Vagina (tissue), 2 donors: ENCODE data around the gene TJAP1. TPM values are rescaled to one million over a fixed set of nuclear protein-coding genes. Genes with fewer than 3 reads are reported as not detected.
"Not testable (repeated sequence)": the region's sequence is repeated elsewhere in the genome, so short reads cannot be mapped to it uniquely, and the experiment has no call there.

Source experiments
- DNase-seq, 2 donors: peaks; one replicate each; pipeline ENCODE4 v3.0.0-alpha.2; 2017; ENCODE audit errors: extremely low spot score in 2 of 2
- H3K27ac ChIP-seq: fragments of 200-600 bp; sonication (generic); one replicate; pipeline ENCODE4 v1.5.1; 2019
- H3K27me3 ChIP-seq: fragments of 200-600 bp; sonication (generic); one replicate; pipeline ENCODE4 v1.5.1; 2019
- H3K36me3 ChIP-seq, 2 donors: fragments of 200-600 bp; sonication (generic); one replicate each; pipeline ENCODE4 v1.5.1; 2017 to 2019
- H3K4me1 ChIP-seq: fragments of 200-600 bp; sonication (generic); one replicate; pipeline ENCODE4 v1.5.1; 2019
- H3K4me3 ChIP-seq, 2 donors: fragments of 200-600 bp; sonication (generic); 1 replicate in 1 of 2; 2 replicates in 1 of 2; pipeline ENCODE4 v1.5.1; 2016 to 2019
- H3K9me3 ChIP-seq: fragments of 200-600 bp; sonication (generic); one replicate; pipeline ENCODE4 v1.5.1; 2019
- POLR2A ChIP-seq, 2 donors: fragments of 450-650 bp; IDR thresholded peaks; one replicate each; pipeline ENCODE4 v1.6.1; 2017; ENCODE audit warnings: antibody characterized with exemption in 2 of 2, mild to moderate bottlenecking in 2 of 2, moderate library complexity in 2 of 2
- POLR2AphosphoS5 ChIP-seq, 2 donors: sonication (generic); formaldehyde crosslinking; IDR thresholded peaks; one replicate each; pipeline ENCODE4 v1.9.0; 2017; ENCODE audit warnings: antibody characterized with exemption in 2 of 2, mild to moderate bottlenecking in 2 of 2, low read depth in 1 of 2; ENCODE audit not compliant: insufficient read depth in 1 of 2
- intact Hi-C: fragments of 100-400 bp; cut with DNase I; formaldehyde crosslinking; loops from one replicate; pipeline ENCODE4 v1.15.1; 2023
- total RNA-seq: library from RNA; depleted of rRNA; stranded (reverse); fragments of >200 nt; gene quantifications from one replicate; pipeline ENCODE4 v1.2.3, GENCODE V29; 2016
- TF ChIP-seq, protein P1 (sequence below), 3 experiments: fragments of 450-650 bp in 2 of 3; fragments of 200-600 bp in 1 of 3; sonication (generic) in 1 of 3; IDR thresholded peaks; one replicate each; pipeline ENCODE4 v1.5.1; 2017 to 2019; ENCODE audit warnings: antibody characterized with exemption in 3 of 3, mild to moderate bottlenecking in 2 of 3, moderate library complexity in 2 of 3

The TJAP1 gene
- total RNA-seq, 1 donor from 2014 or later = 27.5 TPM

- TF ChIP-seq, protein P1, sequence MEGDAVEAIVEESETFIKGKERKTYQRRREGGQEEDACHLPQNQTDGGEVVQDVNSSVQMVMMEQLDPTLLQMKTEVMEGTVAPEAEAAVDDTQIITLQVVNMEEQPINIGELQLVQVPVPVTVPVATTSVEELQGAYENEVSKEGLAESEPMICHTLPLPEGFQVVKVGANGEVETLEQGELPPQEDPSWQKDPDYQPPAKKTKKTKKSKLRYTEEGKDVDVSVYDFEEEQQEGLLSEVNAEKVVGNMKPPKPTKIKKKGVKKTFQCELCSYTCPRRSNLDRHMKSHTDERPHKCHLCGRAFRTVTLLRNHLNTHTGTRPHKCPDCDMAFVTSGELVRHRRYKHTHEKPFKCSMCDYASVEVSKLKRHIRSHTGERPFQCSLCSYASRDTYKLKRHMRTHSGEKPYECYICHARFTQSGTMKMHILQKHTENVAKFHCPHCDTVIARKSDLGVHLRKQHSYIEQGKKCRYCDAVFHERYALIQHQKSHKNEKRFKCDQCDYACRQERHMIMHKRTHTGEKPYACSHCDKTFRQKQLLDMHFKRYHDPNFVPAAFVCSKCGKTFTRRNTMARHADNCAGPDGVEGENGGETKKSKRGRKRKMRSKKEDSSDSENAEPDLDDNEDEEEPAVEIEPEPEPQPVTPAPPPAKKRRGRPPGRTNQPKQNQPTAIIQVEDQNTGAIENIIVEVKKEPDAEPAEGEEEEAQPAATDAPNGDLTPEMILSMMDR (IDR thresholded peaks at IDR 0.05) = no peak
- TF ChIP-seq POLR2A (IDR thresholded peaks at IDR 0.05) = no peak
- no peak for TF ChIP-seq POLR2AphosphoS5 (IDR thresholded peaks at IDR 0.05; ENCODE audit: insufficient read depth in 1 of 2, low read depth in 1 of 2)
- Histone ChIP-seq H3K4me1 (peaks cover 20% of the 10 kb centered on the region), H3K4me3 (no peak overlapping the region), H3K27ac (no peak overlapping the region), H3K27me3 (no peaks in the 10 kb centered on the region), H3K9me3 (no peaks in the 10 kb centered on the region), H3K36me3 (peaks cover 0 to 76% of the 10 kb centered on the region in 2 donors)
- no peak for DNase-seq
- intact Hi-C loops = no loop called here
These were observed 44.5 kb downstream of the TJAP1 start for GRCh38 chr6:43521836-43522235.

- peaks cover 0 to 83% of the 10 kb centered on the region in 2 donors for H3K36me3 ChIP-seq
- intact Hi-C loops = no loop called here
- H3K27me3 ChIP-seq = no peaks in the 10 kb centered on the region
- no peak for TF ChIP-seq POLR2AphosphoS5 (IDR thresholded peaks at IDR 0.05; ENCODE audit: insufficient read depth in 1 of 2, low read depth in 1 of 2)
- no peak for TF ChIP-seq POLR2A (IDR thresholded peaks at IDR 0.05)
- TF ChIP-seq, protein P1 (IDR thresholded peaks at IDR 0.05) = no peak
- no peak for DNase-seq
- H3K27ac ChIP-seq = no peak overlapping the region
- no peaks in the 10 kb centered on the region for H3K9me3 ChIP-seq
- peaks cover 17% of the 10 kb centered on the region for H3K4me1 ChIP-seq
- no peak overlapping the region for H3K4me3 ChIP-seq
These were observed 45.3 kb downstream of the TJAP1 start for GRCh38 chr6:43522547-43523261.

- intact Hi-C loops = no loop called here
- Histone ChIP-seq H3K27me3 (no peaks in the 10 kb centered on the region), H3K36me3 (peaks cover 0 to 88% of the 10 kb centered on the region in 2 donors), H3K4me1 (peaks cover 11% of the 10 kb centered on the region), H3K4me3 (no peak overlapping the region), H3K27ac (no peak overlapping the region), H3K9me3 (no peaks in the 10 kb centered on the region)
- DNase-seq = no peak
- TF ChIP-seq, protein P1 (IDR thresholded peaks at IDR 0.05) = no peak
- TF ChIP-seq POLR2A (IDR thresholded peaks at IDR 0.05) (no peak), POLR2AphosphoS5 (IDR thresholded peaks at IDR 0.05; ENCODE audit: insufficient read depth in 1 of 2, low read depth in 1 of 2) (no peak)
These were observed 45.9 kb downstream of the TJAP1 start for GRCh38 chr6:43523284-43523683.

DNA sequence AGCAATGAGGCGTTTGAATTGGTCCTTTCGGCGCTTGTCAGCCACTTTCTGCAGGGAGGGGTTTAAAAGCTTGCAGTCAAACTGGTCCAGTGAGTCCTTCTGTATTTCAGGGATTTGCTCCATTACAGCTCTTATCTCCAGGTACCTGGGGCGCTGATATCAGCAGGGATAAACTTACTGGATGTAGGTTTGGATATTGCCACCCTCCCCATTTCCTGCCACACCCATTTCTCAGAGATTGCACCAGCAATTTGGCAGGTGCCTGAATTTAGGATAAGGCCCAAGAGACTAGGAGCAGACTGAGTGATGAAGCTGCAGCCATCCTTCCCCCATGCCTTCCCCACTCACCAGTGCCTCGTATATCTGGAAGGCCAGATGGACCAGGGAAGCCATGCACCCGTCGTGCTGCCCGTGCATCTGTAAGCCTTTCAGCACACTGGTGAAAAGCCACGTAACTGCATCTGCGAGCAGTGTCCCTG, 47.2 kb downstream of the TJAP1 start:
- TF ChIP-seq, protein P1 (IDR thresholded peaks at IDR 0.05) = no peak
- TF ChIP-seq POLR2AphosphoS5 (IDR thresholded peaks at IDR 0.05; ENCODE audit: insufficient read depth in 1 of 2, low read depth in 1 of 2) = no peak
- intact Hi-C loops = no loop called here
- no peaks in the 10 kb centered on the region for H3K9me3 ChIP-seq
- DNase-seq = no peak
- H3K36me3 ChIP-seq = peaks cover 0 to 94% of the 10 kb centered on the region in 2 donors
- no peak overlapping the region for H3K4me3 ChIP-seq
- no peaks in the 10 kb centered on the region for H3K27me3 ChIP-seq
- no peak overlapping the region for H3K27ac ChIP-seq
- no peaks in the 10 kb centered on the region for H3K4me1 ChIP-seq

- DNase-seq = no peak
- no peaks in the 10 kb centered on the region for H3K4me1 ChIP-seq
- no peak overlapping the region for H3K4me3 ChIP-seq
- no peaks in the 10 kb centered on the region for H3K27me3 ChIP-seq
- peaks cover 0 to 42% of the 10 kb centered on the region in 2 donors for H3K36me3 ChIP-seq
- no peak for TF ChIP-seq POLR2AphosphoS5 (IDR thresholded peaks at IDR 0.05; ENCODE audit: insufficient read depth in 1 of 2, low read depth in 1 of 2)
- H3K9me3 ChIP-seq = no peaks in the 10 kb centered on the region
- intact Hi-C loops = no loop called here
- H3K27ac ChIP-seq = no peak overlapping the region
These were observed 54.8 kb downstream of the TJAP1 start for GRCh38 chr6:43532201-43532600.

DNA sequence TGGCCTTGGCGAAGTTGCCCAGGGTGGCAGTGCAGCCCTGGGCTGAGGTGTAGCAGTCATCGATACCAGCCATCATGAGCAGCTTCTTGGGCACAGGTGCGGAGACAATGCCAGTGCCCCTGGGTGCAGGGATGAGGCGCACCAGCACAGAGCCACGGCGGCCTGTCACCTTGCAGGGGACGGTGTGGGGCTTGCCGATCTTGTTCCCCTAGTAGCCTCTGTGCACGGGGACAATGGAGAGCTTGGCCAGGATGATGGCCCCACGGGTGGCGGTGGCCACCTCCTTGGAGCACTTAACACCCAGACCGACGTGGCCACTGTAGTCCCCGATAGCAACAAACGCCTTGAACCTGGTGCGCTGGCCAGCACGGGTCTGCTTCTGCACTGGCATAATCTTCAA, 61.6 kb downstream of the TJAP1 start:
- H3K4me1 ChIP-seq, H3K27me3 ChIP-seq, H3K27ac ChIP-seq, intact Hi-C loops, H3K9me3 ChIP-seq, H3K4me3 ChIP-seq, DNase-seq: not testable (repeated sequence)
- H3K36me3 ChIP-seq = peaks cover 0 to 20% of the 10 kb centered on the region in 2 donors

GRCh38 chr6:43539409-43539808, 62.0 kb downstream of the TJAP1 start:
- H3K9me3 ChIP-seq, H3K27ac ChIP-seq, H3K4me1 ChIP-seq, DNase-seq, intact Hi-C loops, H3K4me3 ChIP-seq, H3K27me3 ChIP-seq: not testable (repeated sequence)
- H3K36me3 ChIP-seq = peaks cover 0 to 23% of the 10 kb centered on the region in 2 donors
